Heart right ventricle (tissue), 16 donors: ENCODE results near the gene RDH5. TPM values are rescaled to one million over a fixed set of nuclear protein-coding genes. Genes with fewer than 3 reads are reported as not detected.

ENCODE experiments used
- ATAC-seq, 8 donors: fragments of 200-7000 bp; cut with Tn5 transposase; one replicate each; pipeline ENCODE4 v1.9.1; 2020; ENCODE audit warnings: mild to moderate bottlenecking in 8 of 8, moderate library complexity in 8 of 8, moderate number of reproducible peaks in 1 of 8
- DNase-seq, 2 donors: peaks; one replicate each; pipeline ENCODE4 v3.0.0-alpha.2; 2020
- H3K27ac ChIP-seq, 10 donors: fragments of 200-600 bp; sonication (generic) in 2 of 10; one replicate each; pipeline versions ENCODE4 v1.5.0 to v1.8.0; 2020 to 2022; ENCODE audit warnings: mild to moderate bottlenecking in 3 of 10
- H3K27me3 ChIP-seq, 7 donors: fragments of 200-600 bp; one replicate each; pipeline ENCODE4 v1.8.0; 2021 to 2022; ENCODE audit warnings: mild to moderate bottlenecking in 2 of 7
- H3K36me3 ChIP-seq, 9 donors: fragments of 200-600 bp; sonication (generic) in 1 of 9; one replicate each; pipeline versions ENCODE4 v1.5.0 to v1.8.0; 2020 to 2022; ENCODE audit warnings: mild to moderate bottlenecking in 2 of 9
- H3K4me1 ChIP-seq, 9 donors: fragments of 200-600 bp; sonication (generic) in 1 of 9; one replicate each; pipeline versions ENCODE4 v1.5.0 to v1.8.0; 2020 to 2022; ENCODE audit warnings: mild to moderate bottlenecking in 4 of 9
- H3K4me3 ChIP-seq, 10 donors: fragments of 200-600 bp; sonication (generic) in 2 of 10; one replicate each; pipeline versions ENCODE4 v1.5.0 to v1.8.0; 2020 to 2022; ENCODE audit warnings: mild to moderate bottlenecking in 7 of 10, moderate library complexity in 2 of 10
- H3K9me3 ChIP-seq, 11 donors: fragments of 200-600 bp in 10 of 11; sonication (generic) in 2 of 11; one replicate each; pipeline versions ENCODE4 v1.5.0 to v1.8.0; 2013 to 2022; ENCODE audit warnings: mild to moderate bottlenecking in 2 of 11, control low read depth in 1 of 11, moderate library complexity in 1 of 11
- CTCF ChIP-seq, 9 donors: fragments of 200-600 bp; sonication (generic) in 2 of 9; IDR thresholded peaks; one replicate each; pipeline versions ENCODE4 v1.5.0 to v1.8.0; 2021 to 2022; ENCODE audit warnings: antibody characterized with exemption in 9 of 9, mild to moderate bottlenecking in 5 of 9, moderate library complexity in 1 of 9
- WGBS, 2 donors: extraction: QIAGEN DNeasy Blood & Tissue Kit; methylation state at CpG; one replicate each; pipeline ENCODE4 v1.1.7; 2013; ENCODE audit warnings: inconsistent platforms in 1 of 2; 5-methylcytosine and 5-hydroxymethylcytosine counted together
- intact Hi-C, 10 donors: fragments of 100-400 bp; cut with DNase I; formaldehyde crosslinking; loops; one replicate each; pipeline versions ENCODE4 v1.11.1 to v1.14.2; 2022
- polyA plus RNA-seq, 2 donors: library from polyadenylated mRNA; stranded (reverse); fragments of 200-250 nt; gene quantifications; one replicate each; pipeline ENCODE4 v1.2.3, GENCODE V29; 2013
- total RNA-seq, 10 donors: library from RNA; stranded (reverse); fragmentation: NEBNext Ultra II Directional in 3 of 10; extraction: Animal tissue kit (Norgen Biotek cat#: 25700) in 3 of 10; gene quantifications; one replicate each; pipeline versions ENCODE4 v1.2.1 to v1.2.4, GENCODE V29; 2021 to 2023
- donor health status: Arrhythmogenic right ventricular cardiomyopathy.
- donor health status: ischemic (EF 13 %, LVEDD 7.1; RV severe dilation, severe dysfunction).
- donor health status: healthy with polysubstance abuse.
- donor health status: DM: no; HTN: yes; CAD: no.
- donor health status: DM: no; HTN: no; CAD: no.
- donor health status: ischemic (EF 25% LVEDD 6.9; RV normal size, moderate dysfunction).
- donor health status: ischemic (EF 25% LVEDD 5.7; RV mildly dilated, moderate dysfunction).
- donor health status: healthy.
- donor health status: DM: yes; HTN: yes; CAD: no.
- donor health status: Ischemic cardiomyopathy.
- donor health status: ischemic (EF 35%, LVEDD 5.7; RV mildly dilated, moderate dysfunction).
- donor health status: nonischemic (EF 11% LVEDD 7.7; RV severe dilation, severe dysfunction).
- donor health status: DM: yes; HTN: yes; CAD: no.
- donor health status: PGD.
- donor health status: ischemic (EF 29% LVEDD 5.4; RV normal size, mild dysfunction).
- donor health status: nonischemic (EF 23%, LVEDD 6.1; RV moderate dilation, normal function).

Gene RDH5
- total and polyA plus RNA-seq, 12 donors = 4.9 to 54.5 (median 15.2) TPM

- no peaks in the 10 kb centered on the region for H3K4me1 ChIP-seq
- peaks cover 0 to 70% (median 30%) of the 10 kb centered on the region in 9 donors for H3K36me3 ChIP-seq
- no peak overlapping the region for H3K4me3 ChIP-seq
- no peaks in the 10 kb centered on the region for H3K9me3 ChIP-seq
- H3K27me3 ChIP-seq = no peaks in the 10 kb centered on the region
- no peak for DNase-seq
- intact Hi-C loops = no loop called here
- H3K27ac ChIP-seq = no peak overlapping the region
- ATAC-seq = no peak
- TF ChIP-seq CTCF (IDR thresholded peaks at IDR 0.05) = no peak
Observed at GRCh38 chr12:55687746-55688145, 32.4 kb upstream of the RDH5 start.

GRCh38 chr12:55688716-55689655 lies 31.2 kb upstream of the RDH5 start:
- intact Hi-C loops = no loop called here
- H3K4me3 ChIP-seq = no peak overlapping the region

GRCh38 chr12:55692631-55693322 lies 27.4 kb upstream of the RDH5 start:
- TF ChIP-seq CTCF (IDR thresholded peaks at IDR 0.05) = no peak
- Histone ChIP-seq H3K36me3 (peaks cover 0 to 87% (median 40%) of the 10 kb centered on the region in 9 donors), H3K9me3 (no peaks in the 10 kb centered on the region), H3K27ac (no peak overlapping the region), H3K4me3 (no peak overlapping the region), H3K27me3 (no peaks in the 10 kb centered on the region), H3K4me1 (no peaks in the 10 kb centered on the region)
- ATAC-seq = peak in 1 of 8 donors; percentile 8
- intact Hi-C loops = no loop called here
- WGBS, 2 donors = 94 to 95% methylated on average over 12 of the region's 12 CpGs
- no peak for DNase-seq

More at GRCh38 chr12:55688716-55689655, 31.2 kb upstream of the RDH5 start:
- Histone ChIP-seq H3K27me3 (no peaks in the 10 kb centered on the region), H3K36me3 (peaks cover 0 to 82% (median 38%) of the 10 kb centered on the region in 9 donors), H3K9me3 (no peaks in the 10 kb centered on the region), H3K27ac (no peak overlapping the region), H3K4me1 (no peaks in the 10 kb centered on the region)
- no peak for ATAC-seq
- WGBS, 2 donors = 87 to 90% methylated on average over 16 of the region's 16 CpGs
- no peak for DNase-seq
- TF ChIP-seq CTCF (IDR thresholded peaks at IDR 0.05) = no peak

- no peak overlapping the region for H3K27ac ChIP-seq
- H3K4me3 ChIP-seq = no peak overlapping the region
- intact Hi-C loops = no loop called here
- TF ChIP-seq CTCF (IDR thresholded peaks at IDR 0.05) = no peak
- WGBS, 2 donors = 94% methylated on average over 7 of the region's 7 CpGs
- no peaks in the 10 kb centered on the region for H3K9me3 ChIP-seq
- no peaks in the 10 kb centered on the region for H3K27me3 ChIP-seq
- ATAC-seq (peak in 1 of 8 donors; percentile 5), DNase-seq (no peak)
- H3K4me1 ChIP-seq = no peaks in the 10 kb centered on the region
- H3K36me3 ChIP-seq = peaks cover 0 to 87% (median 38%) of the 10 kb centered on the region in 9 donors
Observed at GRCh38 chr12:55693323-55694187, 26.6 kb upstream of the RDH5 start.
